Endothelial cell of umbilical vein (primary cell): Measurements from ENCODE around the gene AQP2. TPM values are rescaled to one million over a fixed set of nuclear protein-coding genes. Genes with fewer than 3 reads are reported as not detected.

Experiments used
- BruUV-seq: library from RNA; stranded (reverse); fragments of 400-500 nt; replicated peaks from 2 replicates; lab custom pipeline; 2021; lab: Mats Ljungman, UMichigan
- CTCF ChIA-PET: fragments of 300-600, 350-600 bp; sonication (Branson Sonifier 250); formaldehyde crosslinking; loops from one replicate; lab custom pipeline; 2021; ENCODE audit warnings: antibody characterized with exemption, inconsistent platforms; lab: Charles Lee
- POLR2A ChIA-PET: fragments of 300-600, 350-600 bp; sonication (Branson Sonifier 250); formaldehyde crosslinking; loops from one replicate; lab custom pipeline; 2021; ENCODE audit warnings: antibody characterized with exemption, inconsistent platforms; lab: Charles Lee
- DNase-seq: peaks from one replicate; pipeline ENCODE4 v3.0.0-alpha.2; 2011; ENCODE audit warnings: low read depth, low spot score
- FAIRE-seq: peaks from 2 replicates; lab custom pipeline; 2011; peaks lifted over from hg19 to GRCh38; lab: Jason Lieb, UNC
- H2AFZ ChIP-seq: 2 replicates; pipeline ENCODE4 v1.6.0; 2012; ENCODE audit warnings: low read depth, low read length, control low read depth, inconsistent platforms
- H3K27ac ChIP-seq: 2 replicates; pipeline ENCODE4 v1.5.1; 2011; ENCODE audit warnings: low read depth, mild to moderate bottlenecking, control low read depth, low read length, moderate library complexity; ENCODE audit not compliant: insufficient read depth
- H3K27me3 ChIP-seq, 2 experiments: 2 replicates each; pipeline versions ENCODE4 v1.6.0 to v1.6.1; 2011; ENCODE audit warnings: low read length in 2 of 2, mixed read lengths in 1 of 2; ENCODE audit not compliant: control insufficient read depth in 2 of 2, insufficient read depth in 2 of 2
- H3K36me3 ChIP-seq, 2 experiments: 2 replicates in 1 of 2; 3 replicates in 1 of 2; pipeline ENCODE4 v1.5.1; 2011; ENCODE audit warnings: low read length in 2 of 2, mild to moderate bottlenecking in 1 of 2, moderate library complexity in 1 of 2; ENCODE audit not compliant: control insufficient read depth in 2 of 2, insufficient read depth in 2 of 2; ENCODE audit errors: extremely low read depth in 1 of 2
- H3K4me1 ChIP-seq: 3 replicates; pipeline ENCODE4 v1.5.1; 2011; ENCODE audit warnings: mild to moderate bottlenecking, low read length; ENCODE audit not compliant: control insufficient read depth, insufficient read depth; ENCODE audit errors: extremely low read depth
- H3K4me2 ChIP-seq: 2 replicates; pipeline ENCODE4 v1.6.1; 2011; ENCODE audit warnings: low read length, control low read depth, mixed read lengths; ENCODE audit not compliant: insufficient read depth
- H3K4me3 ChIP-seq, 3 experiments: fragments of 200-600 bp in 1 of 3; sonication (generic), shearing (Covaris generic) in 1 of 3; replicated peaks in 1 of 3; 2 replicates each; pipeline ENCODE4 v1.5.1; 2011 to 2016; ENCODE audit warnings: control low read depth in 3 of 3, low read length in 3 of 3, mild to moderate bottlenecking in 2 of 3, inconsistent platforms in 1 of 3, low read depth in 1 of 3, moderate library complexity in 1 of 3; ENCODE audit not compliant: insufficient read depth in 1 of 3
- H3K79me2 ChIP-seq: 2 replicates; pipeline ENCODE4 v1.6.0; 2012; ENCODE audit warnings: low read length, inconsistent platforms; ENCODE audit not compliant: control insufficient read depth, insufficient read depth
- H3K9ac ChIP-seq: replicated peaks from 2 replicates; pipeline ENCODE3; 2011; ENCODE audit warnings: low read length, control low read depth; ENCODE audit not compliant: insufficient read depth; ENCODE audit errors: extremely low read depth
- H3K9me1 ChIP-seq: replicated peaks from 3 replicates; pipeline ENCODE4 v1.6.0; 2011; ENCODE audit warnings: mild to moderate bottlenecking, low read length; ENCODE audit not compliant: control insufficient read depth, insufficient read depth; ENCODE audit errors: extremely low read depth
- H3K9me3 ChIP-seq: replicated peaks from 2 replicates; pipeline ENCODE4 v1.5.1; 2012; ENCODE audit warnings: low read length, inconsistent platforms; ENCODE audit not compliant: control insufficient read depth, insufficient read depth
- H4K20me1 ChIP-seq: replicated peaks from 2 replicates; pipeline ENCODE3; 2011; ENCODE audit warnings: mild to moderate bottlenecking, low read length; ENCODE audit not compliant: control insufficient read depth, insufficient read depth; ENCODE audit errors: extremely low read depth
- EZH2 ChIP-seq: IDR thresholded peaks from 2 replicates; pipeline ENCODE4 v1.6.1; 2012; ENCODE audit warnings: borderline replicate concordance, low read depth, mild to moderate bottlenecking, moderate library complexity, low read length, inconsistent platforms; ENCODE audit not compliant: severe bottlenecking
- FOS ChIP-seq: IDR thresholded peaks from 2 replicates; pipeline ENCODE4 v1.6.1; 2011; ENCODE audit warnings: mild to moderate bottlenecking, low read length, moderate library complexity, borderline replicate concordance; ENCODE audit not compliant: insufficient read depth
- GATA2 ChIP-seq: IDR thresholded peaks from 2 replicates; pipeline ENCODE4 v1.7.0; 2011; ENCODE audit warnings: low read depth, mild to moderate bottlenecking, moderate library complexity, mixed read lengths, low read length; ENCODE audit not compliant: insufficient read length, insufficient read depth
- JUN ChIP-seq: IDR thresholded peaks from 2 replicates; pipeline ENCODE4 v1.6.1; 2011; ENCODE audit warnings: borderline replicate concordance, low read depth; ENCODE audit not compliant: insufficient read length, insufficient read depth
- MAX ChIP-seq: IDR thresholded peaks from 2 replicates; pipeline ENCODE4 v1.6.1; 2011; ENCODE audit not compliant: insufficient read depth, insufficient read length
- MYC ChIP-seq: IDR thresholded peaks from one replicate; pipeline ENCODE4 v1.6.1; 2011; ENCODE audit warnings: mild to moderate bottlenecking, low read depth, low read length
- POLR2A ChIP-seq: IDR thresholded peaks from 2 replicates; pipeline ENCODE4 v1.6.1; 2012; ENCODE audit warnings: low read depth, mild to moderate bottlenecking, control low read depth, low read length
- POLR2AphosphoS5 ChIP-seq: IDR thresholded peaks from 2 replicates; pipeline ENCODE4 v1.6.1; 2012; ENCODE audit warnings: low read depth, mild to moderate bottlenecking, control low read depth, low read length, moderate library complexity; ENCODE audit not compliant: insufficient read depth
- dilution Hi-C: fragments of 300-500 bp; cut with MboI; formaldehyde crosslinking; loops from one replicate; pipeline ENCODE4 v1.15.0; 2019; ENCODE audit warnings: low sequenced_read_pairs; ENCODE audit not compliant: extremely low pct_ligation_motif_present
- intact Hi-C: fragments of 100-400 bp; cut with micrococcal nuclease; formaldehyde crosslinking; loops from one replicate; pipeline ENCODE4 v1.10.0; 2022
- polyA plus RNA-seq, 4 experiments: library from polyadenylated mRNA; depleted of rRNA in 3 of 4; stranded (reverse) in 3 of 4; unstranded in 1 of 4; fragments of >200 nt; gene quantifications; 2 replicates each; pipeline versions ENCODE4 v1.2.1 to v1.2.3, GENCODE V29; 2011 to 2012; ENCODE audit warnings: missing spikeins in 1 of 4
- total RNA-seq: library from RNA; stranded (reverse); gene quantifications from 2 replicates; pipeline ENCODE4 v1.2.3, GENCODE V29; 2021
- TF ChIP-seq, protein P1 (sequence below), 2 donors: IDR thresholded peaks; 1 replicate in 1 of 2; 2 replicates in 1 of 2; pipeline ENCODE4 v1.5.1; 2011; ENCODE audit warnings: low read length in 2 of 2, mild to moderate bottlenecking in 2 of 2, moderate library complexity in 2 of 2, control low read depth in 1 of 2, inconsistent platforms in 1 of 2, low read depth in 1 of 2; ENCODE audit not compliant: insufficient read depth in 1 of 2; ENCODE audit errors: extremely low read depth in 1 of 2

Gene AQP2
- total and polyA plus RNA-seq, 2 donors (not counting 3 experiments of a cell fraction or from before 2014, with no cell fraction given) = not detected

DNA sequence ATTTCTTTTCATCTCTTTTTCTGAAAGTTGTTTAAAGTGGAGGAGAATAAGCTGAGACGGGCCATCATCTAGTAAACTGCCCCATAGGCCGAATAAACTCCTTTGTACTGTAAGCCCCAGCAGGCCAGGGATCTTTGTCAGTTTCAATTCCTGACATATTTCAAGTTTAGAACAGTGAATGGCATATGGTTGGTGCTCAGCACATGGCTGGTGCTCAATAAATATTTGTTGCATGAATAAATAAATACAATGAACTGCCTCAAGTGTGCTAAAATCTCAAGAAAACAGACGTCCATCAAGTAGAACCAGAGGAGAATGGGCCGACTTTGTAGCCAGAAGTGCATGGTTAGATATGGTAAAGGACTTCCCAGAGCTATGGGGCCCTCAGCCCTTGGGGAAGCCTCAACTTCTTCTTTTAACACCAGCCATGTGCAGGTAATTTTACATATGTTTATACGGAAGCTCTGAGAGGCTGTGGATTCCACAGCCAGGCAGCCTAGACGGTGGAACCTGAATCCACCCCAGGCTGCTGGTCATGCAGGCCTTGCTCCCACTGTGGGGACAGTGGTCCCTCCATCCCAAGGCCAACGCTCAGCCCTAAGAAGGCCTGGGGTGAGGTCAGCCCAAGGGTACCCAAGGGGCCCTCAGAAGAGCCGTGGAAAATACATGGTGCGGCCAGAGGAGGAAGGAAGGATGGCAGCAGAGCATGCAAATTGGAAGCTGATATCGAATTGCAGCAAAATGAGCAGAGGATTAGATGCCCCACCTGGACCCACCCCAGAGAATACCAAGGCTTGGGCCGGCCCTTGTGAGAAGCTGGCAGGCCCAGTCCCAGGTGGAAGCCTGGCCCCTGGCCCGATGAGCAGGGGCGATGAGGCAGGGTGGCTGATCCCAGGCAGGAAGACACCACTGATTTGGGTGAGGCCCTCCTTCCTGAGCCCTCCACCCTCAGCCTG, 8.7 kb upstream of the AQP2 start:
- ChIA-PET CTCF (interaction anchor here (0.9 to 3.5 kb wide), 6 partner anchors 9 to 73 kb away, joined by 3 to 14 read pairs (median 6); no protein-coding TSS in a partner anchor), POLR2A (no interaction called here)
- DNase-seq (no peak), FAIRE-seq (no peak)
- H3K9ac ChIP-seq = no peak overlapping the region
- H3K27me3 ChIP-seq = no peaks in the 10 kb centered on the region
- H3K4me3 ChIP-seq = no peak overlapping the region
- no peak overlapping the region for H3K4me2 ChIP-seq
- H4K20me1 ChIP-seq = no peaks in the 10 kb centered on the region
- no peaks in the 10 kb centered on the region for H3K9me1 ChIP-seq
- intact Hi-C loops = no loop called here
- no TSS peak for BruUV-seq
- no peaks in the 10 kb centered on the region for H3K36me3 ChIP-seq
- peaks cover 11% of the 10 kb centered on the region for H3K4me1 ChIP-seq
- TF ChIP-seq POLR2A (no peak), EZH2 (no peak), MYC (no peak), FOS (no peak), JUN (no peak), POLR2AphosphoS5 (no peak), MAX (no peak), GATA2 (no peak)
- TF ChIP-seq, protein P1, sequence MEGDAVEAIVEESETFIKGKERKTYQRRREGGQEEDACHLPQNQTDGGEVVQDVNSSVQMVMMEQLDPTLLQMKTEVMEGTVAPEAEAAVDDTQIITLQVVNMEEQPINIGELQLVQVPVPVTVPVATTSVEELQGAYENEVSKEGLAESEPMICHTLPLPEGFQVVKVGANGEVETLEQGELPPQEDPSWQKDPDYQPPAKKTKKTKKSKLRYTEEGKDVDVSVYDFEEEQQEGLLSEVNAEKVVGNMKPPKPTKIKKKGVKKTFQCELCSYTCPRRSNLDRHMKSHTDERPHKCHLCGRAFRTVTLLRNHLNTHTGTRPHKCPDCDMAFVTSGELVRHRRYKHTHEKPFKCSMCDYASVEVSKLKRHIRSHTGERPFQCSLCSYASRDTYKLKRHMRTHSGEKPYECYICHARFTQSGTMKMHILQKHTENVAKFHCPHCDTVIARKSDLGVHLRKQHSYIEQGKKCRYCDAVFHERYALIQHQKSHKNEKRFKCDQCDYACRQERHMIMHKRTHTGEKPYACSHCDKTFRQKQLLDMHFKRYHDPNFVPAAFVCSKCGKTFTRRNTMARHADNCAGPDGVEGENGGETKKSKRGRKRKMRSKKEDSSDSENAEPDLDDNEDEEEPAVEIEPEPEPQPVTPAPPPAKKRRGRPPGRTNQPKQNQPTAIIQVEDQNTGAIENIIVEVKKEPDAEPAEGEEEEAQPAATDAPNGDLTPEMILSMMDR (IDR thresholded peaks at IDR 0.05; ENCODE audit: extremely low read depth in 1 of 2, insufficient read depth in 1 of 2, low read depth in 1 of 2, low read length in 2 of 2) = no peak
- no peak overlapping the region for H3K27ac ChIP-seq
- H2AFZ ChIP-seq = no peak overlapping the region
- no peaks in the 10 kb centered on the region for H3K9me3 ChIP-seq
- no peaks in the 10 kb centered on the region for H3K79me2 ChIP-seq
- dilution Hi-C loops = no loop called here
